WTC11 (cell line): ENCODE data around the gene ZNF764. TPM values are rescaled to one million over a fixed set of nuclear protein-coding genes. Genes with fewer than 3 reads are reported as not detected.
A peak's percentile ranks its signal among the peaks of the same experiment; 100 is the strongest.

ENCODE experiments used
- ATAC-seq: fragments of 200-7000 bp; cut with Tn5 transposase; 2 replicates; pipeline ENCODE4 v1.10.0; 2021; ENCODE audit warnings: mild to moderate bottlenecking, moderate library complexity
- CTCF ChIA-PET: fragments of 300-600 bp; sonication (Branson Sonifier 250); formaldehyde crosslinking; loops from one replicate; lab custom pipeline; 2021; ENCODE audit warnings: antibody characterized with exemption; lab: Charles Lee
- POLR2A ChIA-PET: fragments of 350-600 bp; sonication (Branson Sonifier 250); formaldehyde crosslinking; loops from one replicate; lab custom pipeline; 2021; ENCODE audit warnings: antibody characterized with exemption; lab: Charles Lee
- DNase-seq: peaks from one replicate; pipeline ENCODE4 v3.0.0; 2021; ENCODE audit warnings: low spot score
- H3K27ac Mint-ChIP-seq: 2 replicates; pipeline ENCODE4 v1.8.0; 2021; ENCODE audit warnings: mixed read lengths
- H3K27me3 Mint-ChIP-seq: 2 replicates; pipeline ENCODE4 v1.8.0; 2021; ENCODE audit warnings: low read depth, mild to moderate bottlenecking, moderate library complexity, mixed read lengths
- H3K36me3 Mint-ChIP-seq: 2 replicates; pipeline ENCODE4 v1.8.0; 2021; ENCODE audit warnings: mixed read lengths
- H3K4me1 Mint-ChIP-seq: 2 replicates; pipeline ENCODE4 v1.8.0; 2022; ENCODE audit warnings: mixed read lengths
- H3K4me3 Mint-ChIP-seq: 2 replicates; pipeline ENCODE4 v1.8.0; 2021; ENCODE audit warnings: mild to moderate bottlenecking, moderate library complexity, mixed read lengths
- H3K9me3 Mint-ChIP-seq: 2 replicates; pipeline ENCODE4 v1.8.0; 2021; ENCODE audit warnings: mixed read lengths
- ARID4B ChIP-seq: sonication (generic); formaldehyde crosslinking; IDR thresholded peaks from 2 replicates; pipeline ENCODE4 v1.8.0; 2023; ENCODE audit warnings: missing genetic modification reagents, mild to moderate bottlenecking, borderline replicate concordance
- ATF1 ChIP-seq: sonication (generic); formaldehyde crosslinking; IDR thresholded peaks from 2 replicates; pipeline ENCODE4 v1.8.1; 2023; ENCODE audit warnings: mild to moderate bottlenecking, moderate library complexity, missing genetic modification reagents
- ATF3 ChIP-seq: sonication (generic); formaldehyde crosslinking; conservative IDR thresholded peaks from 2 replicates; pipeline ENCODE4 v1.8.1; 2022; ENCODE audit warnings: mild to moderate bottlenecking, missing genetic modification reagents
- CTCF ChIP-seq: fragments of 200-600 bp; IDR thresholded peaks from 2 replicates; pipeline ENCODE4 v1.8.0; 2022; ENCODE audit warnings: antibody characterized with exemption
- E2F1 ChIP-seq: sonication (generic); formaldehyde crosslinking; IDR thresholded peaks from 2 replicates; pipeline ENCODE4 v1.8.0; 2022; ENCODE audit warnings: mild to moderate bottlenecking, missing genetic modification reagents
- FOXJ3 ChIP-seq: sonication (generic); formaldehyde crosslinking; IDR thresholded peaks from 2 replicates; pipeline ENCODE4 v1.9.0; 2021; ENCODE audit warnings: missing genetic modification reagents, mild to moderate bottlenecking, borderline replicate concordance
- FOXK1 ChIP-seq: sonication (generic); formaldehyde crosslinking; IDR thresholded peaks from 2 replicates; pipeline ENCODE4 v1.8.0; 2022; ENCODE audit warnings: mild to moderate bottlenecking, moderate library complexity, missing genetic modification reagents
- GABPB1 ChIP-seq: sonication (generic); formaldehyde crosslinking; IDR thresholded peaks from 2 replicates; pipeline ENCODE4 v1.8.1; 2023; ENCODE audit warnings: mild to moderate bottlenecking, missing genetic modification reagents
- HMGXB4 ChIP-seq: sonication (generic); formaldehyde crosslinking; IDR thresholded peaks from 2 replicates; pipeline ENCODE4 v1.8.1; 2023; ENCODE audit warnings: mild to moderate bottlenecking, moderate library complexity, missing genetic modification reagents
- IRF2 ChIP-seq: sonication (generic); formaldehyde crosslinking; IDR thresholded peaks from 2 replicates; pipeline ENCODE4 v1.8.0; 2022; ENCODE audit warnings: low read depth, missing genetic modification reagents, borderline replicate concordance
- JUN ChIP-seq: sonication (generic); formaldehyde crosslinking; IDR thresholded peaks from 2 replicates; pipeline ENCODE4 v1.8.0; 2023; ENCODE audit warnings: mild to moderate bottlenecking, missing genetic modification reagents
- MYBL2 ChIP-seq: sonication (generic); formaldehyde crosslinking; IDR thresholded peaks from 2 replicates; pipeline ENCODE4 v1.8.1; 2023; ENCODE audit warnings: mild to moderate bottlenecking, moderate library complexity, missing genetic modification reagents
- RORB ChIP-seq: fragments of 250-450 bp; sonication (Bioruptor Pico); IDR thresholded peaks from 2 replicates; pipeline ENCODE4 v1.9.0; 2021; ENCODE audit warnings: mild to moderate bottlenecking
- SP1 ChIP-seq: sonication (generic); formaldehyde crosslinking; conservative IDR thresholded peaks from 2 replicates; pipeline ENCODE4 v1.8.1; 2022; ENCODE audit warnings: missing genetic modification reagents
- USF1 ChIP-seq: sonication (generic); formaldehyde crosslinking; IDR thresholded peaks from 2 replicates; pipeline ENCODE4 v1.8.0; 2022; ENCODE audit warnings: mild to moderate bottlenecking, missing genetic modification reagents
- ZNF416 ChIP-seq: fragments of 250-450 bp; sonication (Bioruptor Pico); IDR thresholded peaks from 2 replicates; pipeline ENCODE4 v1.9.0; 2021; ENCODE audit warnings: mild to moderate bottlenecking, inconsistent platforms
- ZNF425 ChIP-seq: fragments of 250-450 bp; sonication (Bioruptor Pico); conservative IDR thresholded peaks from 2 replicates; pipeline ENCODE4 v1.9.0; 2021; ENCODE audit warnings: mild to moderate bottlenecking
- ZNF532 ChIP-seq: fragments of 250-450 bp; sonication (Bioruptor Pico); IDR thresholded peaks from 2 replicates; pipeline ENCODE4 v1.9.0; 2021; ENCODE audit warnings: mild to moderate bottlenecking, borderline replicate concordance
- total RNA-seq: library from RNA; stranded (reverse); gene quantifications from 3 replicates; pipeline ENCODE4 v1.2.3, GENCODE V29; 2021

The ZNF764 gene
- total RNA-seq, 1 experiment from 2014 or later, result 10.4 TPM

GRCh38 chr16:30571445-30572322, 13.5 kb upstream of the ZNF764 start, which contains the start of gene ZNF688:
TSS of gene ZNF688 (minus strand) at chr16:30571714. CDS start at chr16:30571629, 85 bp downstream.
- ATAC-seq, result peak; percentile 87
- Mint-ChIP-seq H3K4me3 (peak within 1 kb of the TSS; percentile 91), H3K4me1 (peaks cover 15% of the 10 kb centered on the region), H3K36me3 (no peaks in the 10 kb centered on the region), H3K27me3 (peaks cover 1% of the 10 kb centered on the region; the same call in 1 of the 2 replicates), H3K9me3 (no peaks in the 10 kb centered on the region), H3K27ac (peak within 1 kb of the TSS; percentile 67)
- peak; percentile 93 for DNase-seq
- CTCF ChIA-PET, result interaction anchor here (0.5 to 3.0 kb wide), 17 partner anchors 10 to 460 kb away, joined by 3 to 25 read pairs (median 6); partner anchors contain the start of genes DCTPP1, ZNF747, ZNF764 and ZNF785
- POLR2A ChIA-PET, result interaction anchor here (0.5 to 2.9 kb wide), 17 partner anchors 11 to 154 kb away, joined by 3 to 22 read pairs (median 4); partner anchors contain the start of genes DCTPP1, PRR14, ZNF689 and ZNF747
- TF ChIP-seq ATF1 (CRISPR knock-in tag), result no peak
- TF ChIP-seq ZNF532 (CRISPR knock-in tag), result no peak
- no peak for TF ChIP-seq ATF3 (CRISPR knock-in tag)
- 0 out of 2 replicates have a peak, but pooled peaks have one; percentile 34 for TF ChIP-seq ARID4B
- no peak for TF ChIP-seq ZNF416 (CRISPR knock-in tag)
- no peak for TF ChIP-seq ZNF425 (CRISPR knock-in tag)
- 0 out of 2 replicates have a peak, but pooled peaks have one; percentile 16 for TF ChIP-seq GABPB1 (CRISPR knock-in tag)
- no peak for TF ChIP-seq FOXJ3 (CRISPR knock-in tag)
- TF ChIP-seq IRF2 (CRISPR knock-in tag), result no peak
- 0 out of 2 replicates have a peak, but pooled peaks have one; percentile 44 for TF ChIP-seq SP1 (CRISPR knock-in tag)
- TF ChIP-seq USF1 (CRISPR knock-in tag), result no peak
- 0 out of 2 replicates have a peak, but pooled peaks have one; percentile 0 for TF ChIP-seq MYBL2 (CRISPR knock-in tag)
- TF ChIP-seq JUN (CRISPR knock-in tag), result no peak
- no peak for TF ChIP-seq CTCF
- TF ChIP-seq E2F1 (CRISPR knock-in tag), result no peak
- TF ChIP-seq RORB, result no peak
- no peak for TF ChIP-seq HMGXB4 (CRISPR knock-in tag)
- TF ChIP-seq FOXK1, result peak; percentile 43
